Ramos (cell line): ENCODE results near the gene FAM167B.
"Not testable (repeated sequence)": the region's sequence is repeated elsewhere in the genome, so short reads cannot be mapped to it uniquely, and the experiment has no call there.

Experiments
- in situ Hi-C: fragments of 300-500 bp; cut with MboI; formaldehyde crosslinking; loops from one replicate; pipeline ENCODE4 v1.14.3; 2022; ENCODE audit warnings: low sequenced_read_pairs; ENCODE audit not compliant: unreplicated experiment

Gene FAM167B

GRCh38 chr1:32255072-32256071 is 8.3 kb downstream of the FAM167B start:
- in situ Hi-C loops = no loop called here

- in situ Hi-C loops = no loop called here
Measured at GRCh38 chr1:32256473-32257226, 9.6 kb downstream of the FAM167B start.

DNA sequence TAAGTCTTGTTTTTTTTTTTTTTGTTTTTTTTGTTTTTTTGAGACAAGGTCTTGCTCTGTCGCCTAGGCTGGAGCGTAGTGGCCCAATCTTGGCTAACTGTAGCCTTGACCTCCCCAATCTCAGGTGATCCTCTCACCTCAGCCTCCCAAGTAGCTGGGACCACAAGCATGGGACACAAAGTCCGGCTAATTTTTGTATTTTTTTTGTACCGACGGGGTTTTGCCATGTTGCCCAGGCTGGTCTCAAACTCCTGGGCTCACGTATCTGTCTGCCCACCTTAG is 10.1 kb downstream of the FAM167B start:
- in situ Hi-C loops = no loop called here

DNA sequence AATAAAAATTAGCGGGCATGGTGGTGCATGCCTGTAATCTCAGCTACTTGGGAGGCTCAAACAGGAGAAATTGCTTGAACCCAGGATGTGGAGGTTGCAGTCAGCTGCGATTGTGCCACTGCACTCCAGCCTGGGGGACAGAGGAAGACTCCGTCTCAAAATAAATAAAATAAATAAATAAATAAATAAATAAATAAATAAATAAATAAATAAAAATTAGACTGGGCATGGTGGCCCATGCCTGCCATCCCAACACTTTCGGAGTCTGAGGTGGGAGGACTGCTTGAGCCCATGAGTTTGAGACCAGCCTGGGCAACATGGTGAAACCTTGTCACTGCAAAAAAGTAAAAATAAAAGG is 16.2 kb downstream of the FAM167B start:
- in situ Hi-C loops = not testable (repeated sequence)

GRCh38 chr1:32263744-32264143 is 16.7 kb downstream of the FAM167B start:
- in situ Hi-C loops = no loop called here

DNA sequence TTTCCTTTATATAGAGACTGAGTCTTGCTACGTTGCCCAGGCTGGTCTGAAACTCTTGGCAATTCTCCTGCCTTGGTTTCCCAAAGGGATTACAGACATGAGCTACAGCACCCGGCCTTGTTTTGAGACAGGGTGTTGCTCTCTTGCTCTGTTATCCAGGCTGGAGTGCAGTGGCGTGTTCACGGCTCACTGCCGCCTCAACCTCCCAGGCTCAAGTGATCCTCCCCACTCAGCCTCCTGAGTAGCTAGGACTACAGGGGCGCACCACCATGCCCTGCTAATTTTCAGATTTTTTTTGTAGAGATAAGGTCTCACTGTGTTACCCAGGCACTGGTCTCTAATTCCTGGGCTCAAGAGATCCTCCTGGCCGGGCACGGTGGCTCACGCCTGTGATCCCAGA is 18.8 kb downstream of the FAM167B start:
- in situ Hi-C loops = no loop called here

DNA sequence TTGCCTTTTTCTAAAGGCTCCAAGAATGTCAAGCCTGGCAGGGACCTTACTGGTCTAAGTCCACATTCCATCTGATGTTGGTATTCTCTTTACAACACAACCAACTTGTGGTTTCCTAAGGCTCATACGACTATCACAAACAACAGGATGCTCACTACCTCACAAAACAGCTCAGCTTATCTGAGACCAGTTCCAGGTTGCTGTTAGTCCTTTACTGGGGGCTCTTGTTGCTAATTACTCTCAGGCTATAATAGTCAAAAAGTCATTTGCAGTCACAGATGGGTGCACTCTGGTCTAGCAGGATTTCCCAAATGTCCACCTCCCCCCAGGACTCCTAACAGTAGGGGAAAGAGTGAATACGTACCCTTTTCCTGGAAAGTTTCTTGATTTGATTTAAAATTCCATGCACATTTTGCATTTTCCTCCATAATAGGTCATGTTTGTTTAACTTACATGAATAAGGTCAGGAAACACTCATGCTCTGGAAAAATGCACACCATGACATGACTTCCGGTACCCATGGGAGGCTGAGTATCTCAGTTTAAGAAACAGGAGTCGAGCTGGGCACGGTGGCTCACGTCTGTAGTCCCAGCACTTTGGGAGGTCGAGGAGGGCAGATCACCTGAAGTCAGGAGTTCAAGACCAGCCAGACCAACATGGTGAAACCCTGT is 20.0 kb downstream of the FAM167B start:
- in situ Hi-C loops = no loop called here

DNA sequence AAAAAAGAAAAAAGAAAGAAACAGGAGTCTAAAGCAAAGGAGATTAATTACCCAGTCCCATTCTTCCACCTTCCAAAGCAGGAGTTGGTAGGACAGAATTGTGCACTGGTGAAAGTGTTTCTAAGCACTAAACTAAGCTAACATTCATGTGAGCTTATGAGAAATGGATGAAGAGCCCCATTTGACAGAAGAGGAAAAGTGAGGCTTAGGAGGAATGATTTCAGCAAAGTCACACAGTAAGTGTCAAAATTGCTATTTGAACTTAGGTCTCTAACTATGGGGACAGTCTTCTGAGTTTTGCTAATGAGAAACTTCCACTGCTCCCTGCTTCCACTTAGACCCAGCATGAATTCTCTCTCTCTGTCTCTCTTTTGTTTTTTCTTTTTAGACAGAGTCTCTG is 22.7 kb downstream of the FAM167B start:
- in situ Hi-C loops = no loop called here

DNA sequence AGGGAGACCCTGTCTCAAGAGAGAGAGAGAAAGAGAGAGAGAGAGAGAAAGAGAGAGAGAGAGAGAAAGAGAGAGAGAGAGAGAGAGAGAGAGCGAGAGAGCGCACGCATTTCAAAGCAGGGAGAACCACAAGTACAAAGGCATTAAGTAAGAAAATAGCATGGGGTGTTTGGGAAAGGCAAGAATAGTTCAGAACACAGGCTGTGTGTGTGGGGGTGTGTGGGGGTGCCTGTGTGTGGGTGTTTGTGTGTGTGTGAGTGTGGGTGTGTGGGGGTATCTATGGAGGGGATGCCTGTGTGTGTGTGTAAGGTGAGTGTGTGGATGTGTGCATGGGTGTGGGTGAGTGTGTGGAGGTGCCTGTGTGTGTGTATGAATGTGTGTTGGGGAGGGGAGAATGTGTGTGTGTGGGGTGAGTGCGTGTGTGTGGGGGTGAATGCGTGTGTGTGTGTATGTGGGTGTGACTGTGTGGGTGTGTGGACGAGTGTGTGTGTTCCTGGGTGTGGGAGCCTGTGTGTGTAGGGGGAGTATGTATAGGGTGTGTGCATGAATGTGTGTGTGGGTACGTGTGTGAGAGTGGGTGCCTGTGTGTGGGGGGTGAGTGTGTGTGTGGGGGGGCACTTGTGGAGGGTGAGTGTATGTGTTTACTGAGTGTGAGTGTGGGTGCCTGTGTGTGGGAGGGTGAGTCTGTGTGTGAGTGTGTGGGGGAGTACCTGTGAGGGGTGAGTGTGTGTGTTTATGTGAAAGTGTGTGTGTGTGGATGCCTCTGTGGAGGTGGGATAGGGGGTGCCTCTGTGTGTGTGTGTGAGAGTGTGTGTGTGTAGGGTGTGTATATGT is 25.8 kb downstream of the FAM167B start:
- in situ Hi-C loops = no loop called here

- in situ Hi-C loops = no loop called here
Measured at GRCh38 chr1:32273391-32274208, 26.6 kb downstream of the FAM167B start.

DNA sequence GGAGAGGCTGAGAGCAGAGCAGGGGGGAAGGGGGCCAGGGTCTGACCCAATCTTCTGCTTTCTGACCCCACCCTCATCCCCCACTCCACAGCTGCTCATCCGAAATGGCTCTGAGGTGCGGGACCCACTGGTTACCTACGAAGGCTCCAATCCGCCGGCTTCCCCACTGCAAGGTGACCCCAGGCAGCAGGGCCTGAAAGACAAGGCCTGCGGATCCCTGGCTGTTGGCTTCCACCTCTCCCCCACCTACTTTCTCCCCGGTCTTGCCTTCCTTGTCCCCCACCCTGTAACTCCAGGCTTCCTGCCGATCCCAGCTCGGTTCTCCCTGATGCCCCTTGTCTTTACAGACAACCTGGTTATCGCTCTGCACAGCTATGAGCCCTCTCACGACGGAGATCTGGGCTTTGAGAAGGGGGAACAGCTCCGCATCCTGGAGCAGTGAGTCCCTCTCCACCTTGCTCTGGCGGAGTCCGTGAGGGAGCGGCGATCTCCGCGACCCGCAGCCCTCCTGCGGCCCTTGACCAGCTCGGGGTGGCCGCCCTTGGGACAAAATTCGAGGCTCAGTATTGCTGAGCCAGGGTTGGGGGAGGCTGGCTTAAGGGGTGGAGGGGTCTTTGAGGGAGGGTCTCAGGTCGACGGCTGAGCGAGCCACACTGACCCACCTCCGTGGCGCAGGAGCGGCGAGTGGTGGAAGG is 27.8 kb downstream of the FAM167B start:
- in situ Hi-C loops = no loop called here

DNA sequence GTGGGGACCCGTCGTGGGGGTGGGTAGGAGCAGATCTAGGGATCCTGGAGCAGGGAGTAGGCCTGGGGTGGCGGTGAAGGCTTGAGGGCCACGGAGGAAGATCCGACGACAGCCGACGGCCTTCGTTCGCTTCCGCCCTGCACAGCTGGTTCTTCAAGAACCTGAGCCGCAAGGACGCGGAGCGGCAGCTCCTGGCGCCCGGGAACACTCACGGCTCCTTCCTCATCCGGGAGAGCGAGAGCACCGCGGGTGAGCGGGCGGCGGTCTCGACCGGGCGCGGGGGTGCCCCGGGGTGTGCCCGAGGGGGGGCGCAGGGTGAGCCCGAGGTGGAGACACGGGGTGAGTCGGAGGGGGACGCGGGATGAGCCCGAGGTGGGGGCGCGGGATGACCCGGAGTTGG is 28.4 kb downstream of the FAM167B start:
- in situ Hi-C loops = no loop called here

- in situ Hi-C loops = no loop called here
Measured at GRCh38 chr1:32276032-32276782, 29.2 kb downstream of the FAM167B start.

DNA sequence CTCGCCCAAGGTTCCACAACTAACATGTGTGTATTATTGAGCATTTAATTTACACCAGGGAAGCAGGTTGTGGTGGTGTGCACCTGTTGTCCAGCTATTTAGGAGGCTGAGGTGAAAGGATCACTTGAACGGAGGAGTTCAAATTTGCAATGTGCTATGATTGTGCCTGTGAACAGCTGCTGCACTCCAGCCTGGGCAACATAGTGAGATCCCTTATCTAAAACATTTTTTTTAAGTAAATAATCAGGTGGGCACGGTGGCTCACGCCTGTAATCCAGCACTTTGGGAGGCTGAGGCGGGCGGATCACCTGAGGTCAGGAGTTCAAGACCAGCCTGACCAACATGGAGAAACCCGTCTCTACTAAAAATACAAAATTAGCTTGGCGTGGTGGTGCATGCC is 37.8 kb downstream of the FAM167B start:
- in situ Hi-C loops = not testable (repeated sequence)

GRCh38 chr1:32285658-32286057 is 38.6 kb downstream of the FAM167B start:
- in situ Hi-C loops = no loop called here

DNA sequence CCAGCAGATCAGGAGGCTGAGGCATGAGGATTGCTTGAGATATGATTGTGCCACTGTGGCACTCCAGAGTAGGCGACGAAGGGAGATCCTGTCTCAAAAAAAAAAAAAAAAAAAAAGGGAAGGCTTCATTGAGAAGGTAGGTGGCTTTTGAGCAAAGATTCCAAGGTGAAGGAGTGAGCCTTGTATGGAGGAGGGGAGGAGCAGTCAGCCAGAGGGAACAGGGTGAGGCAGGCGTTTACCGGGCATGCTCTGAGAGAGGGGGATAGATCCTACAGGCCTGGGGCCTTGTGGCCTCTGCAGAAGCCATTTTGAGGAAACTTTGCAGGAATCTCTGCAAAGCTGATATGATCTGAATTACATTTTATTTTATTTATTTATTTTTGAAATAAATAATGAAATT is 39.7 kb downstream of the FAM167B start:
- in situ Hi-C loops = no loop called here

GRCh38 chr1:32289256-32289655 is 42.2 kb downstream of the FAM167B start:
- in situ Hi-C loops = no loop called here

DNA sequence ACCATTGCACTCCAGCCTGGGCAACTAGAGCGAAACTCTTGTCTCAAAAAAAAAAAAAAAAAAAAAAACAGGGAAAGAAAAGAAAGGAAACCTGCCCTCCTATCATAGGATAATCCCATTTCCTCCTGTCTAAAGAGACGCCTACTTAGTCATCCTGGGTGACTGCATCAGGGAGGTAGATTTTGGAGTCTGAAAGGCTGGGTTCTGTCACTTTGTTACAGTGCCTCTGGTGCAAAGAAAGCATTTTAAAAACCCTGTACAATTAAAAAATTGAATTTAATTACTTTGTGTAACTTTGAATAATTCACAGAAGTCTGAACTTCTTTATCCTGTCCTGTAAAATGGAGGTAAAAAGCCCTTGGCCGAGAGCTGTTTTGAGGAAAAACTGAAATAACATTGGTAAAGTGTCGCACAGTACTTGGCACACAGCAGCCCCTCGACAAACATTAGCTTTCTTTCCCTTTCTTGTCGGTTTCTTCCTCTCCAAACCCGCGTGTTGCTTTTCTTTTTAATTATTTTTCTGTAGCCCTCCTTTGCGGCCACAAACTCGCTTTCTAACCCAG is 44.2 kb downstream of the FAM167B start:
- in situ Hi-C loops = no loop called here
